NB4 (cell line): ENCODE data around the gene GREB1L.
"Not testable (repeated sequence)": the region's sequence is repeated elsewhere in the genome, so short reads cannot be mapped to it uniquely, and the experiment has no call there.

Experiments
- DNase-seq: peaks from one replicate; pipeline ENCODE4 v3.0.0; 2010; ENCODE audit warnings: low read depth
- H3K4me3 ChIP-seq: one replicate; pipeline ENCODE4 v1.5.1; 2011; ENCODE audit warnings: mild to moderate bottlenecking, low read depth, low read length, moderate library complexity
- CTCF ChIP-seq: IDR thresholded peaks from one replicate; pipeline ENCODE4 v1.5.1; 2012; ENCODE audit warnings: low read depth, low read length
- MAX ChIP-seq: IDR thresholded peaks from 2 replicates; pipeline ENCODE4 v1.6.1; 2011; ENCODE audit warnings: low read depth, low read length
- MYC ChIP-seq: IDR thresholded peaks from 2 replicates; pipeline ENCODE4 v1.6.1; 2011; ENCODE audit warnings: low read depth, low read length
- POLR2A ChIP-seq: IDR thresholded peaks from 2 replicates; pipeline ENCODE4 v1.6.1; 2011; ENCODE audit warnings: mild to moderate bottlenecking; ENCODE audit not compliant: insufficient read length; ENCODE audit errors: extremely low read depth

GREB1L gene

GRCh38 chr18:21203542-21204241 lies 38.3 kb upstream of the GREB1L start:
- DNase-seq, result no peak
- no peak for TF ChIP-seq POLR2A
- TF ChIP-seq MAX, result no peak
- TF ChIP-seq MYC, result no peak
- no peak for TF ChIP-seq CTCF

GRCh38 chr18:21205695-21206094 lies 36.3 kb upstream of the GREB1L start:
- no peak for TF ChIP-seq POLR2A
- no peak for TF ChIP-seq MYC
- no peak for TF ChIP-seq MAX
- TF ChIP-seq CTCF, result no peak
- DNase-seq, result no peak

More at GRCh38 chr18:21203542-21204241, 38.3 kb upstream of the GREB1L start:
- H3K4me3 ChIP-seq, result no peak overlapping the region

GRCh38 chr18:21210278-21210677 lies 31.8 kb upstream of the GREB1L start:
- H3K4me3 ChIP-seq, result no peak overlapping the region
- no peak for TF ChIP-seq MYC
- TF ChIP-seq MAX, result no peak
- no peak for TF ChIP-seq POLR2A
- no peak for TF ChIP-seq CTCF
- no peak for DNase-seq

More at GRCh38 chr18:21205695-21206094, 36.3 kb upstream of the GREB1L start:
- no peak overlapping the region for H3K4me3 ChIP-seq

- H3K4me3 ChIP-seq, result no peak overlapping the region
- no peak for TF ChIP-seq MAX
- no peak for TF ChIP-seq CTCF
- no peak for TF ChIP-seq MYC
- TF ChIP-seq POLR2A, result no peak
- DNase-seq, result no peak
These were observed 31.2 kb upstream of the GREB1L start for GRCh38 chr18:21210784-21211183.

GRCh38 chr18:21214409-21214808 lies 27.6 kb upstream of the GREB1L start:
- not testable (repeated sequence) for DNase-seq

GRCh38 chr18:21215490-21215889 lies 26.5 kb upstream of the GREB1L start:
- H3K4me3 ChIP-seq, result no peak overlapping the region
- DNase-seq, result no peak
- TF ChIP-seq MYC (no peak), MAX (no peak), CTCF (no peak), POLR2A (no peak)

More at GRCh38 chr18:21214409-21214808, 27.6 kb upstream of the GREB1L start:
- H3K4me3 ChIP-seq, result not testable (repeated sequence)
